ENCODE results near the gene TBC1D22A.

Gene TBC1D22A

DNA sequence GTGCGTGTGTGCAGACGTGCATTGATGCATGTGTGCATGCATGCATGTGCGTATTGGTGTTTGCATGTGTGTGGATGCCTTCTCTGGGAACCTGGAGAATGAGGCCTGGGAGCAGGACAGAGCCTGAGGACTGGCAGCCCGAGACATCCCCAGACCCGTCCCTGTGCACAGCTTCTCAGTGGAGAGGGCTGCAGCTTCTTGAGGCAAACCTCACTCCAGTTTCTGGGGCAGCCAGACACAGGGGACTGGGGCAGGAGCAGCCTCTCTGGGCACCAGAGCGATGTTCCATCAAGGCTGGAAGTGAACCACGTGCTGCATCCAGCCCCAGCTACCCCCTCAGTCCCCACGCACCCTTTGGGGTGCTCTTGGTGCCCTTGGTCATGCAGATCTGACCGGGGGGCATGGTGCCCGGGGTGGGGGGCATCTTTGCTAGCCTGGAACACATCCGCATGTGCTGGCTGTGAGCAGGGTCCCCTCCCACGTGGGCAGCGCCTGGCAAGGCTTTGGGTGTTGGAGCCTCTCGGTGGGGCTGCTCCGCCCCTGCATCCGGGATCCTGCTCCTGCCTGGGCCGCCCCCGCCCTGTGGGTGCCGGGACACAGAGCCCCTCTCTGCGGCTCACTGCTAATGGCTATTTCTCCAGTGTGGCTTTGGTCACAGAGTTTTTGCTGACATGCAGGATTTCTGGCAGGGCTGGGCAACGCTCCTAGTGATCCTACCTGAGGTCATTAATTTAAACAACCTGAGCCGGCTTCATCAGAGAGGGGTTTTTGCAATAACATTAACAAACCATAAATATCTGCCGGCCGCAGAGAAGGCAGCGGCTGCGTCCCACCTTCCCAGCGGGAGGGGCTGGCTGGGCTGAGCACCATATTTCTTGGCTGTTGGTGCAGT is 434.7 kb downstream of the TBC1D22A start:
- H3K4me3 ChIP-seq (ENCODE audit: low read length), result no peak overlapping the region
- peaks cover 3% of the 10 kb centered on the region; the same call in 1 of the 2 replicates for H3K27me3 ChIP-seq (ENCODE audit: low read depth, low read length)
- H3K79me2 ChIP-seq (ENCODE audit: low read length), result no peaks in the 10 kb centered on the region
- H3K4me2 ChIP-seq (ENCODE audit: low read length), result no peak overlapping the region
- no peak overlapping the region for H3K27ac ChIP-seq (ENCODE audit: low read length)
- peaks cover 9% of the 10 kb centered on the region for H3K4me1 ChIP-seq (ENCODE audit: low read length)
- TF ChIP-seq, protein P1, sequence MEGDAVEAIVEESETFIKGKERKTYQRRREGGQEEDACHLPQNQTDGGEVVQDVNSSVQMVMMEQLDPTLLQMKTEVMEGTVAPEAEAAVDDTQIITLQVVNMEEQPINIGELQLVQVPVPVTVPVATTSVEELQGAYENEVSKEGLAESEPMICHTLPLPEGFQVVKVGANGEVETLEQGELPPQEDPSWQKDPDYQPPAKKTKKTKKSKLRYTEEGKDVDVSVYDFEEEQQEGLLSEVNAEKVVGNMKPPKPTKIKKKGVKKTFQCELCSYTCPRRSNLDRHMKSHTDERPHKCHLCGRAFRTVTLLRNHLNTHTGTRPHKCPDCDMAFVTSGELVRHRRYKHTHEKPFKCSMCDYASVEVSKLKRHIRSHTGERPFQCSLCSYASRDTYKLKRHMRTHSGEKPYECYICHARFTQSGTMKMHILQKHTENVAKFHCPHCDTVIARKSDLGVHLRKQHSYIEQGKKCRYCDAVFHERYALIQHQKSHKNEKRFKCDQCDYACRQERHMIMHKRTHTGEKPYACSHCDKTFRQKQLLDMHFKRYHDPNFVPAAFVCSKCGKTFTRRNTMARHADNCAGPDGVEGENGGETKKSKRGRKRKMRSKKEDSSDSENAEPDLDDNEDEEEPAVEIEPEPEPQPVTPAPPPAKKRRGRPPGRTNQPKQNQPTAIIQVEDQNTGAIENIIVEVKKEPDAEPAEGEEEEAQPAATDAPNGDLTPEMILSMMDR (IDR thresholded peaks at IDR 0.05; ENCODE audit: low read depth, low read length), result no peak
- TF ChIP-seq EZH2phosphoT487 (IDR thresholded peaks at IDR 0.05; ENCODE audit: low read depth), result no peak
- H3K9me3 ChIP-seq (ENCODE audit: insufficient read depth, low read length), result no peaks in the 10 kb centered on the region
- H2AFZ ChIP-seq (ENCODE audit: low read depth, low read length), result no peak overlapping the region
- H4K20me1 ChIP-seq (ENCODE audit: insufficient read depth, low read length), result no peaks in the 10 kb centered on the region; the same call in 1 of the 2 replicates
- no peaks in the 10 kb centered on the region for H3K36me3 ChIP-seq (replicated peaks; ENCODE audit: low read depth, low read length)
- H3K9ac ChIP-seq (ENCODE audit: low read length), result no peak overlapping the region

DNA sequence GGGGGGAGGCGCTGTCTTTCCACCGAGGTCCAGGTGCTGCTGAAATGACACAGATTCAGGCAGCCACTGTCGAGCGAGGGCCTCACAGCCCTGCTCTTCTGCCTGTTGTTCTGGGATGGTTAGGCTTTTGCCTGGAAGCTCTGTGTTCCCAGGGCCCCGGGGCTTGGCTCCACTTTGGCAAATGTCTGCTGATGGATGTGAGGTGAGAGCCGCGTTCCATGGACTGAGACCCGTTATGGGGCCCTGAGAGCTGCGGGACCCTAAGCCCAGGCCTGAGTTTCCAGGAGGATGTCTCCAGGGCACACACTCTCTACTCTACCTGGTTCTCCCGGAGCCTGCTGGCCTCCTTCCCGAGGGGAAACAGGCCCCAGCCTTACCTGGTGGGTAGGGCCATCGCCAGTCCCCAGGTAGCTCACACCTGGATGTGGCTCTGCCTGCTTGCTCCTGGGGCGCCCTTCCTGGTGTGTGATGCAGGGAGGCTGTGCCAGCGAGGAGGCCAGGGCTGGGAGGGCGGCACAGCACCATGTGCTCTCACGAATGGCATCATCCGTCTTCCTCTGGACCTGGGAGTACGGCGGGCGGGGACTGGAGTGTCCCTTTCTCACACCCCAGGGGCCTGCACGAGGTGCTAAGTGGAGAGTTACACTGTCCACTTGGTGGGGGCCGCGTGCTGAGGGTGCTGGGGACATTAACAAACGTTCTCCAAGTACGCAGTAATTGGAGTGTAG is 435.5 kb downstream of the TBC1D22A start:
- Histone ChIP-seq H3K36me3 (replicated peaks; ENCODE audit: low read depth, low read length) (no peaks in the 10 kb centered on the region), H3K27me3 (ENCODE audit: low read depth, low read length) (no peaks in the 10 kb centered on the region), H3K79me2 (ENCODE audit: low read length) (no peaks in the 10 kb centered on the region), H3K4me1 (ENCODE audit: low read length) (peaks cover 1% of the 10 kb centered on the region), H2AFZ (ENCODE audit: low read depth, low read length) (no peak overlapping the region), H3K4me2 (ENCODE audit: low read length) (no peak overlapping the region), H3K9ac (ENCODE audit: low read length) (no peak overlapping the region), H3K4me3 (ENCODE audit: low read length) (no peak overlapping the region), H3K27ac (ENCODE audit: low read length) (no peak overlapping the region), H3K9me3 (ENCODE audit: insufficient read depth, low read length) (no peaks in the 10 kb centered on the region), H4K20me1 (ENCODE audit: insufficient read depth, low read length) (no peaks in the 10 kb centered on the region; the same call in none of the 2 replicates)
- no peak for TF ChIP-seq EZH2phosphoT487 (IDR thresholded peaks at IDR 0.05; ENCODE audit: low read depth)
- TF ChIP-seq, protein P1 (IDR thresholded peaks at IDR 0.05; ENCODE audit: low read depth, low read length), result no peak

DNA sequence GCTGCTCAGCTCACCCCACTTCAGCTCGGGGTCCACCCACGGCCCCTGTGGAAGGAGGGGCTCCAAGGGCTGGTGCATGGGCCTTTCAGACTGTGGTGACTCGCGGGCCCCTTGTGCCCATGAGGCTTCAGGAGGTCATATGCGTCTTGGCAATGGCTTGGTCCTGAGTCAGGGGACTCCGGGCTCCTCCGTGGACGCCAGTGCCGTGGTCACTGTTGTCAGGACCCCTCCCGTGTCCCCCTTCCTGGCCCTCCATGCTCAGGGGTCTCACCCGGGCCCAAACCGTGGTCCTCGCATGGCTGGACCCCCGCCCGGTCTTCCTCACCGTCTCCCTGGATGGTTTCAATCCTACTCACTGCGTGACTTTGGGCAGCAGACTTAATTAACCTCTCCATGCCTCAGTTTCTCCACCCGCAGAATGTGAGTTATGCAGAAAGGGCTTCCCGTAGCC is 436.4 kb downstream of the TBC1D22A start:
- no peak overlapping the region for H3K4me2 ChIP-seq (ENCODE audit: low read length)
- no peak overlapping the region for H3K27ac ChIP-seq (ENCODE audit: low read length)
- H3K9ac ChIP-seq (ENCODE audit: low read length), result no peak overlapping the region
- no peak overlapping the region for H2AFZ ChIP-seq (ENCODE audit: low read depth, low read length)
- H3K4me1 ChIP-seq (ENCODE audit: low read length), result no peaks in the 10 kb centered on the region
- no peaks in the 10 kb centered on the region for H3K9me3 ChIP-seq (ENCODE audit: insufficient read depth, low read length)
- no peaks in the 10 kb centered on the region for H3K79me2 ChIP-seq (ENCODE audit: low read length)
- H3K4me3 ChIP-seq (ENCODE audit: low read length), result no peak overlapping the region
- TF ChIP-seq, protein P1 (IDR thresholded peaks at IDR 0.05; ENCODE audit: low read depth, low read length), result no peak
- TF ChIP-seq EZH2phosphoT487 (IDR thresholded peaks at IDR 0.05; ENCODE audit: low read depth), result no peak
- H4K20me1 ChIP-seq (ENCODE audit: insufficient read depth, low read length), result no peaks in the 10 kb centered on the region; the same call in none of the 2 replicates
- no peaks in the 10 kb centered on the region for H3K27me3 ChIP-seq (ENCODE audit: low read depth, low read length)
- H3K36me3 ChIP-seq (replicated peaks; ENCODE audit: low read depth, low read length), result no peaks in the 10 kb centered on the region

All from OCI-LY3 (cell line).